Stimulated activated effector memory CD8-positive, alpha-beta T cell treated with anti-CD3 and anti-CD28 coated beads, Interleukin-12 subunit alpha, Interleukin-12 subunit beta, amount 100 ng/mL, for 72 hours (primary cell): ENCODE data around the gene LRRC9.
A peak's percentile ranks its signal among the peaks of the same experiment; 100 is the strongest.
"Not testable (repeated sequence)": the region's sequence is repeated elsewhere in the genome, so short reads cannot be mapped to it uniquely, and the experiment has no call there.

ENCODE experiments used
- ATAC-seq: fragments of 150-1000 bp; cut with Tn5 transposase; 2 replicates; pipeline ENCODE4 v1.10.0; 2021
- DNase-seq, 2 donors: peaks; one replicate each; pipeline ENCODE4 v3.0.0; 2021 to 2022; ENCODE audit warnings: low spot score in 2 of 2
- H3K27ac Mint-ChIP-seq: one replicate; pipeline ENCODE4 v1.8.0; 2022; ENCODE audit warnings: mild to moderate bottlenecking, mixed read lengths
- H3K36me3 Mint-ChIP-seq: one replicate; pipeline ENCODE4 v1.8.0; 2022; ENCODE audit warnings: mild to moderate bottlenecking, mixed read lengths
- H3K4me1 Mint-ChIP-seq: one replicate; pipeline ENCODE4 v1.8.0; 2022; ENCODE audit warnings: mixed read lengths
- H3K4me3 Mint-ChIP-seq: one replicate; pipeline ENCODE4 v1.8.0; 2022; ENCODE audit warnings: mild to moderate bottlenecking, mixed read lengths
- H3K9me3 Mint-ChIP-seq: one replicate; pipeline ENCODE4 v1.8.0; 2022; ENCODE audit warnings: mixed read lengths

Gene LRRC9

DNA sequence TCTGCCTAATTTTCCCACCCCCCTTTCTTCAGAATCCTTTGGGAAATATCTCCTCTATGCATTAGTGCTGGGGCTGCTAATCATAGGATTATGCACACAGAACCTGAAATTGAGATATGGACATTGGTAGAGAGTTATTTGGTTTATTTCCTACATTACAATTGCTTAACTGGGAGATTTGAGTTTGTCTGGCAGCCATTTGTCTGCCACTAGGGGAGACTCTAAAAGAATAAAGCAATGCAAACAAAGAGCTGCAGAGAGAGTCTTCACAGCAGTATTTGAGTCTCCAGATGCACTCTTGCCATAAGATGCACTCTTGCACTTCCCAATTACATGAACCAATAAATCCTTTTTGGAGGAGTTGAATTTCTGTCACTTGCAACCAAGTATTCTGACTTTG is 159.8 kb downstream of the LRRC9 start:
- no peaks in the 10 kb centered on the region for H3K9me3 Mint-ChIP-seq
- H3K27ac Mint-ChIP-seq = no peak overlapping the region
- H3K4me1 Mint-ChIP-seq = no peaks in the 10 kb centered on the region
- H3K36me3 Mint-ChIP-seq = no peaks in the 10 kb centered on the region
- ATAC-seq = no peak
- H3K4me3 Mint-ChIP-seq = no peak overlapping the region
- no peak for DNase-seq

DNA sequence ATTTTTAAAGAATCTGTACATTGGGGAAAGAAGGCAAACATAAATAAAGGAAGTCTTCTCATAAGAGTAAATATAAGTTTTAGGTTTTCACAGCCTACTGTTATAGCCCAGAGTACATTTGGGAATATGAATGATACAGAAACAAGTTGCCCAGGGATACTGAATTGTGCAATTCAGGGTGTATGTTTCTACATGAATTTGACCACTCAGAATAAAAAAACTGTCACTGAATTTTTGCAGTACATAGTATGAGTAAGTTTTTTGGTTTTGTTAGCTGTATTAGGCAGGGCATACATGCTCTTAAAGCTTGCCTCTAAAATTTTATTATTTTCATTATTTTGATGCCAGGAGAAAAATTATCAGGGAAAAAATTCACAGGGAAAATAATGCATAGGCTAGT is 165.1 kb downstream of the LRRC9 start:
- DNase-seq (no peak), ATAC-seq (no peak)
- H3K4me1 Mint-ChIP-seq = no peaks in the 10 kb centered on the region
- H3K36me3 Mint-ChIP-seq = no peaks in the 10 kb centered on the region
- H3K27ac Mint-ChIP-seq = no peak overlapping the region
- no peaks in the 10 kb centered on the region for H3K9me3 Mint-ChIP-seq
- no peak overlapping the region for H3K4me3 Mint-ChIP-seq

DNA sequence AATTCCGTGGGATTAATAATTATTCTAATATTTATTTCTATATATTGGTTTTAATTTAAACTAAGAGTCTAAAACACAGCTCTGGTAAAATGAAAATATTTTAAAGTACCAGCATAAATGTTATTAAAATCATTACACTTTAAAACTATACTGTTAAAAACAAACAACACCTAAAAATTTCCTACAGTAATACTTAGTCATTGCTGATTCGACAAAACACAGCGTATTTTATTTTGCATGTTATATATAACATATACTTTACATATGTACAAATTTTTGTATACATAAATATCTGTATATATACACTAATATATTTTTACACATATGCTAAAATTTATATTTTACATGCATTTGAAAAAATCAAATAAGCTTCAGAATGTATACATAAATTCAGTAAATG is 165.7 kb downstream of the LRRC9 start:
- Mint-ChIP-seq H3K27ac (no peak overlapping the region), H3K36me3 (no peaks in the 10 kb centered on the region), H3K4me1 (no peaks in the 10 kb centered on the region), H3K9me3 (no peaks in the 10 kb centered on the region), H3K4me3 (no peak overlapping the region)
- no peak for DNase-seq
- no peak for ATAC-seq

DNA sequence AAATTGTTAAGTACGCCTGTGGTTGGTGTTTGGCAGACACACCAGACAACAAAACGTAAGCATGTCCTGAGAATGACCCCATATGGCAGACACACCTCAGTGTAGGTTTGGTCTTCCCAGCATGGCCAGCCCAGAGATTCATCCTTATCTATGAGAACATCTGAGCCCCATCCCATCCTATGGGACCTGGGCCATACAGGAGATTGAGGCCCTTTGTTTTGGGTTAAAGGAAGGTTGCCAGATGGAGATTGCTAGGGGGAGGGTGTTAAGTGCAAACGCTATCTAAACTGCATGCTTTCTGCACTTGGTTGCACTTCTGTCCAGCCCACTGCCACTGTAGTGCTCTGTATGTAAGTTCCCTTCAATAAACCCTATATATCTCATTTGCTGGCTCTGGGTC is 167.7 kb downstream of the LRRC9 start:
- Mint-ChIP-seq H3K27ac (no peak overlapping the region), H3K9me3 (no peaks in the 10 kb centered on the region), H3K4me1 (no peaks in the 10 kb centered on the region), H3K4me3 (no peak overlapping the region), H3K36me3 (peaks cover 12% of the 10 kb centered on the region)
- no peak for ATAC-seq
- no peak for DNase-seq

DNA sequence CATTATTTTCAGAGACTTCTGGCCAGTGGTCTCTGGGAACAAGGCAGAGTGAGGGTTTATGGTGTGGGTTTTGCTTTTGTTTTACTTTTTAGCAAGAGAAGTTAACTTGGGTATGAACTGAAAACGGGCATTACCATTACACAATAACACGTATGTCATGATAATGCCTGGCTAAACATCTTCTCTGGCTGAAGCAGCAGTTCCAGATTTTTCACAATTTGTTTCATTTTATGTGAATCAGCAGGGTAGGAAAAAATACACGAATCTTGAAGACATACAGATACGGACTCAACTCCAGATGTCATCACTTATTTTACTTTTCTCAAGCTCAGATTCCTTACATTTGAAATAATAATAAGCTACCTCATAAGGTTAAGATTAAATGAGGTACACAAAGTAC is 169.3 kb downstream of the LRRC9 start:
- no peak overlapping the region for H3K27ac Mint-ChIP-seq
- DNase-seq (no peak), ATAC-seq (no peak)
- no peak overlapping the region for H3K4me3 Mint-ChIP-seq
- peaks cover 12% of the 10 kb centered on the region for H3K36me3 Mint-ChIP-seq
- H3K9me3 Mint-ChIP-seq = no peaks in the 10 kb centered on the region
- peaks cover 14% of the 10 kb centered on the region for H3K4me1 Mint-ChIP-seq

DNA sequence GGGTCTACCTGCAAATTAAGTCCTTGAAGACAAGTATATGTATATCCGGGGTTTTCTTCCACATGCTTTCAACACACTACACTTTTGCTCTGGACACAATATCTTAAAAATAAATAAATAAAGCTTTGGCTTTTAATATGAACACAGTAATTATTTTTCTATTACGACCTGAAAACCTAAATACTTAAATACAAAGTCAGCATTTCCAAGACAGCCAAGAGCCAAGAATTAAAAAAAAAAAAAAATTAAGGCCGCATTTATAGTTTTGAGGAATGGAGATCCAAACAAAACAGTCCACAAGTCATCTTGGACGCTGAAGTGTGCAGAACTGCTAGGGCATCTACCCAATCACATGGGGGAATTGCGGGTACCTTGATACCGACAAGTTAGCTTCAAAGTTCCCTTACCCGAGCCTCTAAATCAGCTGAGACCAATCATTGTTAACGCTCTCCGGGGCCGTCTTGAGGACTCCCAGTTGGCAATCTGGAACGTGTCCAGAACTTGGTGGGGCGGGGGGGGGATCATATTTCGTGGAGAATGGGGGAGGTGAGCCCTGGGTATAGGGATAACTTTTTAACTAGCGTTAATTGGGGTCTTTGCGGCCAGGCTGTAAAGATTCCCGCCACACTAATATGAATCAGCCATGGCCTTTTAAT is 171.0 kb downstream of the LRRC9 start:
- Mint-ChIP-seq H3K4me1 (peaks cover 31% of the 10 kb centered on the region), H3K27ac (peak overlapping the region; percentile 90)

DNA sequence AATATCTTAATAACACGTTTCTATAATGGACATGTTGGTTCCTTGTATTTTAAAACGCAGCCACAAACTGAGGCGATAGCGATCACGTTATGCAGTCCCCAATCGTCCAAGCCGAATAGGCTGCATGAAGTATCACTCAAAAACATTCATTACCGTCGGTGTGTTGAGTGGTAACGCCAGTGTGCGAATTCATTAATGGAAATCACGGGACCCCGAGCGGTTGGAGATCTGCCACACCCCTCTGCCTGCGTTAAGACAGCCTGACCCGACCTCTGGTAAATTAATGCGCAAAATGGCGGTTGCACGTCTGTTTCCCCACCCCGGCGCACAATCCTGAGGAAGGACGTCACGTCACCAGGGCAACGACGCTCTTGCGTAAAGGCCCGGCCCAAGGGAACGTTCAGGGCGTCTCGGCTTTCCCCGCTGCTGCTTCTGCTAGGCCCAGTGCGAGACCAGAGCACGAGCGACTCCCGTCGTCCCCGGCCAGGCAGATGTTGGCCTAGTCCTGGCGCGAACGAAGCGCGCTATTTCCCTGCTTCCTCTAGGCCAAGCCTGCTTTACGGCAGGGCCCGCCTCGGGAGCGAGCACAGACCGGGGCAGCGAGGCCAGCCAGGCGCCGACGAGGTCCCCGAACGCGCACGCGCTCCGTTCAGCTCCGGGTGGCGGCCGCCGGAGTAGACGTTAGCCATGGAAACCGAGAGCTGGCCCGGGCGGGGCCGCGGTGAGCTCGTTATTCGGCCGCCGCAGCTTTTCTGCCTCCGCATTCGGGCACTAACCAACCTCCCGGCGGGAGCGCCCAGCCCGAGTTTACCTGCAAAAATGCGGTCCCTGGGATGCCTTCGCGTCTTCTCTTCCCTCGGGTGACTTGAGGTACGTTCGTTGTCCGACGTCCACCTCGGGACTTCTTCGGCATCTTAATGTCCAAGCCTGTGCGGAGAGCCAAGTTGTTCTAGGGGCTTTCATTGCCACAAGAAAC is 171.9 kb downstream of the LRRC9 start, which contains the start of gene PCNX4:
Gene PCNX4 (plus strand): TSS at position 374 of the 976 bp plus-strand sequence. CDS start 15,716 bp downstream, outside the sequence.
- H3K9me3 Mint-ChIP-seq = no peaks in the 10 kb centered on the region
- peak within 1 kb of the TSS; percentile 84 for H3K4me3 Mint-ChIP-seq
- peak within 1 kb of the TSS; percentile 90 for H3K27ac Mint-ChIP-seq
- peaks cover 31% of the 10 kb centered on the region for H3K4me1 Mint-ChIP-seq
- ATAC-seq (peak; percentile 97), DNase-seq (peak; percentile 76 to 93)
- H3K36me3 Mint-ChIP-seq = peaks cover 12% of the 10 kb centered on the region

More for the DNA sequence above, 171.0 kb downstream of the LRRC9 start:
- Mint-ChIP-seq H3K9me3 (no peaks in the 10 kb centered on the region), H3K4me3 (peak overlapping the region; percentile 84), H3K36me3 (peaks cover 12% of the 10 kb centered on the region)
- DNase-seq (no peak), ATAC-seq (no peak)

DNA sequence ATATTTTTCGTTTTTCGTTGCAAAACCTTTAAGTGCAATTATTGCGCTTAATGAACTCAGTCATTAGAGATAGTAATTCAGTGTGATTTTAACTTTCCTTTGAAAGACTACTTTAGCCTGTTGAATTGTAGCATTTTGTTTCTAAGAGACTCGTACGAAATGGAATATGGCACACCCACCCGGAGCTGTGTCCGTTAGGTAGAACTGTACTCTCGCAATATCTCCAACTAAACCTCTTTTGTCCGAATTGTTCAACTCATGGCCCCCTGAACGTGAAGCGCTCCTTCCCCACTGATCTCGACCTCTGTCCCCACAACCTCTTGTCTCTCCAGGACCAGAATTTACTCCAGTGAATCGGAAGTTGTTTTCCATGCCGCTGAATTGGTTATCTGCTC is 172.6 kb downstream of the LRRC9 start:
- Mint-ChIP-seq H3K9me3 (no peaks in the 10 kb centered on the region), H3K27ac (peak overlapping the region; percentile 90), H3K4me3 (peak overlapping the region; percentile 84), H3K36me3 (peaks cover 12% of the 10 kb centered on the region), H3K4me1 (peaks cover 31% of the 10 kb centered on the region)
- DNase-seq (peak in 1 of 2 donors; percentile 3), ATAC-seq (no peak)

DNA sequence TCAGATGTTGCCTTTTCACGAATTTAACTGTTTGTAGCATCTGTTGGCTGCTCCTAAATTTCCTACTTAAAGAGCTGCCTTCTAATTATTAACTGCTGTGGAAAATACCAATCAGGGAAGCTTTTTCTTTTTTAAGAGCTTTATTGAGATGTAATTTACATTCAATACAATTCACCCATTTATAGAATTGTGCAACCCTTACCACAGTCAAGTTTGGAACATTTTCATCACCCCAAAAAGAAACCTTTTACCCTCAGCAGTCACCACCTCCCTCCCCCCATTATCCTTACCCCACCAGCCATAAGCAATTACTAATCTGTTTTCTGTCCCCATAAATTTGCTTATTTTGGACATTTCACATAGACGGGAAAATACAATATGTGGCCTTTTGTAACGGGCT is 173.1 kb downstream of the LRRC9 start:
- DNase-seq (no peak), ATAC-seq (no peak)
- no peaks in the 10 kb centered on the region for H3K9me3 Mint-ChIP-seq
- H3K4me1 Mint-ChIP-seq = peaks cover 36% of the 10 kb centered on the region
- peak overlapping the region; percentile 90 for H3K27ac Mint-ChIP-seq
- H3K36me3 Mint-ChIP-seq = peaks cover 16% of the 10 kb centered on the region
- peak overlapping the region; percentile 84 for H3K4me3 Mint-ChIP-seq

DNA sequence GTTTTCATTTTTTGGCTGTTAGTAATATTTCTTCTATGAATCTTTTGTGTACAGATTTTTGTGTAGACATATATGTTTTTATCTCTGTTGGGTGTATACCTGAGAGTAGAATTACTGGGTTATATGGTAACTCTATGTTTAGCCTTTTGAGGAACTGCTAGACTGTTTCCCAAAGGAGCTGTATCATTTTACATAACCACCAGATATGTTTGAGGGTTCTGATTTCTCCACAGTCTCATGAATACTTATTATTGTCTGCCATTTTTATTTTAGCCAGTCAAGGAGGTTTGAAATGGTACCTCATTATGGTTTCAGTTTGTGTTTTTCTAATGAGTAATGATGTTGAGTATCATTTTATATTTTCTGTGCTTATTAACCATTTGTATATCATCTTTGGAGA is 173.7 kb downstream of the LRRC9 start:
- peaks cover 41% of the 10 kb centered on the region for H3K4me1 Mint-ChIP-seq
- H3K9me3 Mint-ChIP-seq = no peaks in the 10 kb centered on the region
- peak overlapping the region; percentile 90 for H3K27ac Mint-ChIP-seq
- peaks cover 22% of the 10 kb centered on the region for H3K36me3 Mint-ChIP-seq
- no peak for ATAC-seq
- H3K4me3 Mint-ChIP-seq = peak overlapping the region; percentile 84
- no peak for DNase-seq

DNA sequence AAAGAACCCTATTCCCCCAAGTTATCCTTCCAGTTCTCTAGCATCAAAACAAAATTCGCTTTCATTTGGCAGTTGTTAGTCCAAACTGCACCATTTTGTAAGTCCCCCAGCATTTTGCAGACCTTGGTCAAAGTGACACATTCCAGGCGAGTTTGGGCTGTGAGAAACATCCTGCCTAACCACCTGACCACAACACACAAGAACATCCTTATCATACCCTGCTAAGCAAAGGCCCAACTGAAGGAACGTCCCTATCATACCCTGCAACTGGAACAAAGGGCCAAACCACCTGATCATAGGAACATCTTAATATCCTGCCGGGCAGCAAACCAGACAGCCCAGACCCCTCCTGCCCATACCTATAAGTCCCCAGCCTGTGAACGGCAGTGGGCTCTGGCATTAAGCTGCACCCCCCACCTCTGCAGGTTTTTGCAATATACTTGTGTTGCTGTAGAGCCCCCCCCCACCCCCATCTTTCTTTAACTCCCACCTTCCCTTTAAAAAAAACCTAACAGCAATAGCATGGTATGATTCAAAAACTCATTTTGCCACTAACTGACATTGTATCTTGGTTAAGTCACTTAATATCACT is 174.5 kb downstream of the LRRC9 start:
- ATAC-seq (peak; percentile 40), DNase-seq (peak in 1 of 2 donors; percentile 56)
- H3K4me1 Mint-ChIP-seq = peaks cover 41% of the 10 kb centered on the region

DNA sequence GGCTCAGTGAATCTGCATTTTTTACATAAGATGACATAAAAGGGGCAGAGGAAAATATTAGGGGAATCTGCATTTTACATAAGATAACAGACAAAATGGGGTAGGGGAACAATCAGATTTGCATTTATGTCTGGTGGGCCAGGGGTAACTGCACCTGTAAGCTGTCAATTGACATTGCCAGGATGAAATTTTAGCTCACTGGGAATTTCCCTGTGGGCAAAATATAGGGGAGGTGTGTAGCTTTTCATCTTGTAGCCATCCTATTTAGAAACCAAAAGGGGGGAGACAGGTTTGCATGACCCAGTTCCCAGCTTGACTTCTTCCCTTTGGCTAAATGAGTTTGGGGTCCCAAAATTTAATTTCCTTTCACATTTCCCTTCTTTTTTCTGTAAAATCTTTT is 175.3 kb downstream of the LRRC9 start:
- no peak overlapping the region for H3K27ac Mint-ChIP-seq
- peaks cover 26% of the 10 kb centered on the region for H3K36me3 Mint-ChIP-seq
- H3K9me3 Mint-ChIP-seq = no peaks in the 10 kb centered on the region
- DNase-seq (no peak), ATAC-seq (no peak)
- peaks cover 41% of the 10 kb centered on the region for H3K4me1 Mint-ChIP-seq
- no peak overlapping the region for H3K4me3 Mint-ChIP-seq

More for the DNA sequence above, 174.5 kb downstream of the LRRC9 start:
- Mint-ChIP-seq H3K9me3 (no peaks in the 10 kb centered on the region), H3K27ac (peak overlapping the region; percentile 90), H3K36me3 (peaks cover 26% of the 10 kb centered on the region), H3K4me3 (peak overlapping the region; percentile 84)

DNA sequence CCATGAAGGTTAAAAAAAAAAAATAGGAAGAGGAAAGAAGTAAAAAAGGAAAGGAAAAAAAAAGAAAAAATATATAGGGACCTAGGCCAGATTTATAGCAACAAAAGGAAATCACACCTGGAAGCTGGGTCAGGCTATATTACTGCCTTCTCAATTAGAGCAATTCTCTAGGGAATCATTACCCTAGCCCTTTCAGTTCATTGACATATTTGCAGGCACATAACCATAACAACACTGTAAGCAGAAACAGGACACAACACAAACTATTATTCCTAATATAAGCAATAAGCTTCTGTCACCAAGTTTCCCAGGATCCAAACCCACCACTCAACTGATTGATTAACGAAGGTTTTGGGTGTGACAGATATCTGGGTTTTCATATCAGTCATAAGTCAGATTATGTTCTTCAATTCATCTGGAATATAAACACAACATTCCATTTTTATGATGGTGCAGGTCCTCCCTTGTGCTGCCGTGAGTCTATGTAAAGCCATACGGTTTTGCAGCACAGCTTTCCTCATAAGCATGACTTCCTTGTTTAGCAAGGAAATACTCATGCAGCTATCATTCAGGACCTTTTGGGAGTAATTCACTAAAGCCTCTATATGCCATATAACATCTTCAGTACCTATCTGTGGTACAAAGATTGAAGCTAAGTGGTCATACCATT is 176.0 kb downstream of the LRRC9 start:
- no peak for DNase-seq
- Mint-ChIP-seq H3K4me3 (no peak overlapping the region), H3K27ac (no peak overlapping the region), H3K4me1 (peaks cover 46% of the 10 kb centered on the region), H3K9me3 (no peaks in the 10 kb centered on the region), H3K36me3 (peaks cover 32% of the 10 kb centered on the region)
- no peak for ATAC-seq

DNA sequence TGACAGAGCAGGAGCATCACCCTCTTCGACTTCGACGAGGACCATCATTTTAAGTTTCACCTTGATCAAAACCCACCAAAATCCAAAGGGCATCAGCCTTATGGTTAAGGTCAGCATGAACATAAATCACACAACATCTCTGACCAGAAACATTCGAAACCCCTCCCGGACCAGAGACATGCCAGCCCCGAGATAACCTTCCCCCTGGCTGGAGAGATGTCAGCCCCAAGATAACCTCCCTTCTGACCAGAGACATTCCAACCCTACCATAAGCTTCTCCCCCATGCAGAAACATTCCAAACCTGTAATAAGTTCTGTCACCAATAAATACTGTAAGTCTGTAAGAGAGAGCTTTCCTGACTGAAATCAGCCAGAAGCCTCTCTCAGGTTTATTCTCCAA is 178.0 kb downstream of the LRRC9 start:
- DNase-seq (no peak), ATAC-seq (no peak)
- no peaks in the 10 kb centered on the region for H3K9me3 Mint-ChIP-seq
- peaks cover 45% of the 10 kb centered on the region for H3K4me1 Mint-ChIP-seq
- H3K36me3 Mint-ChIP-seq = peaks cover 24% of the 10 kb centered on the region
- no peak overlapping the region for H3K4me3 Mint-ChIP-seq
- no peak overlapping the region for H3K27ac Mint-ChIP-seq

DNA sequence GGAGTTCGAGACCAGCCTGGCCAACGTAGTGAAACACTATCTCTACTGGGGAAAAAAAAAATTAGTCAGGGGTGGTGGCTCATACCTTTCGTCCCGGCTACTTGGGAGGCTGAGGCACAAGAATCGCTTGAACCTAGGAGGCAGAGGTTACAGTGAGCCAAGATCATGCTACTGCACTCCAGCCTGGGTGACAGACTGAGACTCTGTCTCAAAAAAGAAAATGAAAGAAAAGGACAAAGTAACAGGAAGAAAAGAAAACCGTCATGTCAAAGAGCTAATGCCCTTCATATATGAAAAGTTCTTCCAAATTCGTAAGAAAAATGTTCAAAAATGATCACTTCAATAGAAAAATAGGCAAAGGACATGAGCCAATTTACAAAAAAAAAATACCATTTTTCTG is 179.9 kb downstream of the LRRC9 start:
- peaks cover 25% of the 10 kb centered on the region for H3K36me3 Mint-ChIP-seq
- peaks cover 34% of the 10 kb centered on the region for H3K4me1 Mint-ChIP-seq
- not testable (repeated sequence) for H3K27ac Mint-ChIP-seq, H3K9me3 Mint-ChIP-seq, DNase-seq, ATAC-seq, H3K4me3 Mint-ChIP-seq
